Endothelial cell of coronary artery (primary cell): ENCODE measurements around the gene CENPP. TPM values are rescaled to one million over a fixed set of nuclear protein-coding genes. Genes with fewer than 3 reads are reported as not detected.

Source experiments
- total RNA-seq: library from RNA; depleted of rRNA; stranded (reverse); fragments of >200 nt; gene quantifications from 2 replicates; pipeline ENCODE4 v1.2.3, GENCODE V29; 2014

Gene CENPP
- 2.0 and 4.1 TPM in 2 replicates for total RNA-seq

GRCh38 chr9:92325269-92325990, at the start of gene CENPP, which contains the start of gene NOL8:
Gene CENPP (plus strand): TSS chr9:92325953.
Gene NOL8 (minus strand): TSS chr9:92325350. CDS start chr9:92324161, 1,189 bp downstream.

GRCh38 chr9:92293452-92294296, 32.1 kb upstream of the CENPP start, which contains the start of gene IARS1:
Gene IARS1 (minus strand): TSS chr9:92293697. CDS start chr9:92289419, 4,278 bp downstream.

GRCh38 chr9:92404042-92404836, 78.5 kb downstream of the CENPP start, which contains the start of gene OGN:
Gene OGN (minus strand): TSS chr9:92404578. CDS start chr9:92403407, 1,171 bp downstream.

GRCh38 chr9:92424340-92424739, 98.6 kb downstream of the CENPP start, which contains the start of gene OMD:
Gene OMD (minus strand): TSS chr9:92424471. CDS start chr9:92417558, 6,913 bp downstream.

GRCh38 chr9:92482329-92482728, 156.6 kb downstream of the CENPP start, which contains the start of gene ASPN:
Gene ASPN (minus strand): TSS chr9:92482506.

GRCh38 chr9:92535940-92536850, 210.4 kb downstream of the CENPP start, which contains the start of gene ECM2:
Gene ECM2 (minus strand): TSS chr9:92535990. CDS start chr9:92522866, 13,124 bp downstream.

Other genes with a start within 250 kb of the CENPP start
- 84.9 and 108 TPM in 2 replicates for gene SPTLC1, start 210.5 kb upstream of the CENPP start, total RNA-seq
- 234 and 239 TPM in 2 replicates for gene IARS1, start 32.3 kb upstream of the CENPP start, total RNA-seq
- gene NOL8, start 603 bp upstream of the CENPP start, total RNA-seq = 19.8 and 28.6 TPM in 2 replicates
- gene OGN, start 78.6 kb downstream of the CENPP start, total RNA-seq = under 0.01 TPM in 1 of 2 replicates, not detected in the other
- 0.94 TPM in 1 of 2 replicates, not detected in the other for gene OMD, start 98.5 kb downstream of the CENPP start, total RNA-seq
- gene ASPN, start 156.6 kb downstream of the CENPP start, total RNA-seq = 1.8 TPM in 1 of 2 replicates, not detected in the other
- gene ECM2, start 210.0 kb downstream of the CENPP start, total RNA-seq = 0.18 and 0.38 TPM in 2 replicates